GM18517 (cell line): ENCODE data around the gene PREP.
"Not testable (repeated sequence)": the region's sequence is repeated elsewhere in the genome, so short reads cannot be mapped to it uniquely, and the experiment has no call there.

Source experiments
- ATAC-seq: cut with Tn5 transposase; IDR thresholded peaks from one replicate; pipeline ENCODE4 v1.9.1; 2021; ENCODE audit warnings: mild to moderate bottlenecking, moderate library complexity; ENCODE audit not compliant: unreplicated experiment

Gene PREP

DNA sequence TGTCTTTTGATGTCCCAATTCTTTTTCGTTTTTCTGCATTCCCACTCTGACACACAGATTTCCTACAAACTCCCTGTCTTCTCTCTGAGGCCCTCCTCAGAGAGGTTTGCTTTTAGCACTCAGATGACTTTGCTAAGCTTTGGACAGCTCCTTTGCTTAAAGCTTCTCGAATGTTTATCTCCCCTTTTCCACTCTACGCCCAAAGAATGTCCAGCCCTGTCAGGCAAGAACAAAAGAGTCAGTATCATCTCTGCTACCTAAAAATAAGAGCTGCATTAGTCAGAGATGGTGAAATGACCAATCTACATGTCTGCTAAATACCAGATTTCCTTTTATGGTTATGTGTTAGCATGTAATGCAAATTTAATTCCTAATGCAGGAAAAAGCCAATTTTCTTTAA lies 56.8 kb downstream of the PREP start:
- ATAC-seq, result no peak

GRCh38 chr6:105345506-105345905 lies 57.4 kb downstream of the PREP start:
- no peak for ATAC-seq

DNA sequence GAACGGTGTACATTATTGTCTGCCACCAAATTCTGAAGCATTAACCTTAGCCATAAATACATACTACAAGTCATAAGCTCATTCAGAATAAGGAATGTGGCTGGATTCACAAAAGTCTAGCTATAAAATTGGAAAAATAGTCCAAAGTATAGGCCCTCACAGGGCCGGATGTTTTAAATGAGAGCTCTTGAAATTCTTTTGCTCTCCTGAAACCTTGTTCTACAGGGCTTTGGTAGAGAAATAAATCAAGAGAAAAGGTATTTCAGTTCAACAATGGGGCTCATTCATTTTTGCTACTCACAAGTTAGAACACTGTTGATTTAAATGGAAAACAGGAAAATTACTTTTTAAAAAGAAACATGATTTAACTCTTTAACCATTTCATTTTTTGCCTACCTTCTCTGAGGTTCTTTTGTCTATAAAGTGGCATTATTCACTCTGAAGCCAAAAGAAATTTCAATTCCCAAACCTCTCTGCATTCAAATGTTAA lies 58.0 kb downstream of the PREP start:
- no peak for ATAC-seq

- not testable (repeated sequence) for ATAC-seq
These were observed 64.4 kb downstream of the PREP start for GRCh38 chr6:105338350-105338983.

DNA sequence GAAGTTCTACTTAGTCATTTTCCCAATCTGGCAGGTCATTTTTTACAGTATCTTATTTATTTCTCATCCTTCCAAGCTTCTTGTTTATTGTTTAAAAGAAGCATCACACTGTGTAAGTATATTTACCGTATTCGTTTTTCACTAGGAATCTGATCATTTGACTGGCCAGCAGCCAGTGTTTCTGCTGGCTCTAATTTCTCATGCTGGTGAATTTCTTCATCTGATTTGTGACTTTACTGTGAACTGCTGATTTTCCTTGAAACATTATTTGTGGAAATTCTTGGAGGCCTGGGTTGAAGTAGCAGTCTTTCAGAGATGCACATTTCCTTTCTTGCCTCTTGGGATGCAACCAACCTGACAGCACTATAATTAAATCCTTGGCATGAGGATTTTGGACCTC lies 65.9 kb downstream of the PREP start:
- ATAC-seq, result no peak

- ATAC-seq, result no peak
These were observed 70.3 kb downstream of the PREP start for GRCh38 chr6:105332576-105332975.

DNA sequence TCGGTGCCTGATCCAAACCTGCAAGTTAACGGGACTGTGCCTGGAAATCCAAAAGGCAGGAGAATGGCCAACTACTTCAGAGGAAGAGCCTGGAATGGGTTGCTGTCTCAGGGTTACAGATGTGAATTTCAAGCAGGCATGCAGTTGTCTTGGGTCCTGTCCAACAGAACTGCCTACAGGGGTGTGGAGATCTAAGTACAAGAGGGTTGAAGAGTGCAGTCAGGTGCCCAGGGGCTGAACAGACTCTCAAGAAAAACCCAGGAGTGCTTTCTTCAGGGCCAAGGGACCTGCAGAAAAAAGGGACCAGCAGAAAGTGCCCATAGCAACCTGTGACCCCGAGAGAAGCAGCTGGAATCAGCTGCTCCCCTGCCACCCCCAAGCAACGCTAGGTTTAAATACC lies 71.0 kb downstream of the PREP start:
- no peak for ATAC-seq

DNA sequence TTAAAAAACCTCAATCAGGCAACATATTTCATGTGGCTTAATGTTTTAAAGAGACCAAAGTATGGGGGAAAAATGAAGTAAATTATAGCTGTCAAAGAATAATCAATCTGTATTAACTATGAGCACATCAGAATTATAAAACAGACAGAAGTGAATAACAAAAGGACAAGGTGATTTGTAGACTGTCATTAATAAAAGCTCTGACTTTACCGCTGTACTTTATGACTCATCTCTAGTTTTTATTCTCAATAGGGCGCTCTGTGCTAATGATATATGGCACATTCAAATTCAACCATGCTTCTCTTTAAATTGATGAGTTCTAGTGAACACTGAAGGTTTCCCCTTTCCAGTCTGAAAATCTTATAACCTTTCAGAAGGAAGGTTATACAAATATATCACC lies 72.0 kb downstream of the PREP start:
- ATAC-seq, result no peak

GRCh38 chr6:105330364-105330763 lies 72.5 kb downstream of the PREP start:
- ATAC-seq, result no peak

DNA sequence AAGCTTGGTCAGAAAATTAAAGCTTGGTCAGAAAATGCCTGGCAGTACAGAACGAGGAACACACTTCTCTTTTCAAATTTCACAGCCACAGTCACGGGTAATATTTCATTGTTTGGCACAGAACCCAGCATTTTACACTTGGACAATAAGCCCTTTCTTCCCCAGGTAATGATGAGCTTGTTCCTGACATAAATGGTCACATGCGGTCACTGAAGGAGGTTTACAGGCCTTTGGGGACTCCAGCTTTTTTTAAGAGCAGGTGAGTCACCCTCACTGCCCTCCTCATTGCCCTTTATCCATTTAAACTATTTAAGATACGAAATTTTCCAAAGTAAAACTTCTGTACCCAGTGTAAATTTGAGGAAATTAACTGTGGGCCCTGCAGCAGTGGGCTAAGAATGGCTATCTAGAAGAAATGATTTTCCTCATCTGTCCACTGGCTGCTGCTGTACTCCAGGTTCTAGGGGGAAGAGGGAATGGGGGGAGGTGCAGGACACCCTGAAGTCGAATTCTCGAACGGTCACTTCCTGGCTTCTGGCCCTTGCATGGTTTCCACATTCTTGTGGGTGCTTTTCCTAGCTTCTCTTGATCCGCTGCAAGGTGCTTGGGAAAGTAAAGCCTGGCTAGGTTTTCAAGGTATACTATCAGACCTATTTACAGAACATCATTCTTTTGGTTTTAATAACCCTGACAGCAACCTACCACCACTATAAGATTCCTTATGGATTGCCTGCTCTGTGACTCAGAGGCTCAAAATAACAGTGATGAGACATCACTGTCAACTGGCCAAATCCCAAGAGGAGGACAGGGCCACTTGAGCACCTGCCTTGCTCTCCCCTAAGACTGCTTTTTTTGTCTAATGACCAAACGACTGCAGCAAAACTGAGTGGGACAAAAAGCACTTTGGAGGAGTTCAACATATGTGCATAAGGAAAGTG lies 75.8 kb downstream of the PREP start:
- ATAC-seq, result no peak

DNA sequence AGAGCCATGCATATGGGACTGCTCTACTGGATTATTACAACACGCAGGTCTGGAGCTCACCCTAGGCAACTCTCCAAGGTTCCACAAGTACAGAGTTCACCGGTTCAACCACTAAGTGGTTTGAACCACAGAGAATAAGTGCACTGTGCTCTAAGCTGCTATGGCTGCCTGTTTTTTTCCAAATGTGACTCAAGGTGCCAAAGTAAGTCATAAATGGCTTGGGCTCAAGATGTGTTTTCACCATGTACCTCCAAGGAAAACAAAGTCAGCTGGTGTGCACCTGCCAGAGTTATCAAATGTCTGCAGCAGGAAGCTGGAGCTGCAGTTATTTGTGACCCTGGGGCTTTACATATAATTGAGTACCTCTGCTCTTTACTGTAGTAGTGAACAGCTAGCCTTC lies 76.7 kb downstream of the PREP start:
- ATAC-seq, result no peak

DNA sequence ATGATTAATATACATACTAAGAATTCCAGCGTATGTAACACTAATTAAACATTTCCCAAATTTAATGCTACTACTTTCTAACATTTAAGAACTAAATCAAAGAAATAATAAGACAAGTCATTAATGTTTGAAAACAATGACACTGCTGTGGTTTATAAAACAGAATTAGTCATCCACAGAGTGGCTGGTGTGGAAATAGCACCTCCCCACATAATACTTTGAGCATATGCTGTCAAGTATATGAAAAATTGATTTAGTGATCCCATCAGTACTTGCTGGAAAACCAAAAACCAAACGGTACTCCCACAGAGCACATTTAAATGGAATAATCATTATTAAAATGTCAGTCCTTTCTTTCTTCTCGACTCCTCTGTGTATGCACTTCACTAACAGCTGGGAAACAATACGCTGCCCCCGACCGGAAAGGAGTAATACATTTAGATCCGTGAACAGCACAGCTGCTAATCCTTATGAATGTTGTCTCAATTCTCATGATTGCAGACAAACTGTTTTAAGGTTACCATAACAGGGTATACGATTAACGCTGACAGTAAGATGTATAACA lies 78.4 kb downstream of the PREP start:
- ATAC-seq, result no peak

GRCh38 chr6:105322499-105323225 lies 80.2 kb downstream of the PREP start:
- ATAC-seq, result no peak

DNA sequence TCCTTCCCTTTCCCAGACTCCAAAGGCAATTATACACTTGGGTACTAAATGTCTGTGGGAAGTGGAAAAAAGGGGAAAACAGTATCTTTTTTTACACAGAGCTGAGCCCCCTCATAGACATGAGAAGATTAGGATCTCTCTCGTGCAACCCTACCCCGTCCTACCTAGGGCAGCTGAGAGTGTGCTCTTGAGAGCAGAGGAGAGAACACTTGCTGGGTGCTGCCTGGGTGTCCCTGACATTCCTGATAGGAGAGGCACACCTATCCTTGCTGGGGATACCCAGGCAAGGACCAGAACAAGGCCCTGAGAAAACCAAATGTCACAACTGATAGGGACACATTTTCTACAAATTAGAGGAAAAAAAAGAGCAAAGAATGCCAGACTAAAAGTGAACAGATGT lies 81.2 kb downstream of the PREP start:
- ATAC-seq, result no peak

GRCh38 chr6:105321207-105321606 lies 81.7 kb downstream of the PREP start:
- ATAC-seq, result no peak

DNA sequence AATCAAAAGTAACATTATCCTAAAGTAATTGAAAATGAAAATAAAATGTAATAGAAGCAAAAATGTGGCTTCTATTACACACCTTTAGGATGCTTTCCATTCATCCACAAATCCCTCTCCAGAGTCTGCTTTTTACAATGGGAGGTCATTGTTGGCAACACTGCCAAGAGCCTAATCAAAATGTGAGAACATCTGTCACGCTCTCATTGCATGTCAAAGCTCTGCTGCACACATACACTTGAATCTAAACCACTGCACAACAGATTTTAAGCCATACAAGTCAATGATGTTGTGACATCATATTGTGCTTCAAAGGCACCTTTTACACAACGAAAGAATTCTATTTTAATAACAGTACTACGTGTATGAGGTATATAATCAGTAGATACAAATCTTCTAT lies 82.1 kb downstream of the PREP start:
- ATAC-seq, result no peak

DNA sequence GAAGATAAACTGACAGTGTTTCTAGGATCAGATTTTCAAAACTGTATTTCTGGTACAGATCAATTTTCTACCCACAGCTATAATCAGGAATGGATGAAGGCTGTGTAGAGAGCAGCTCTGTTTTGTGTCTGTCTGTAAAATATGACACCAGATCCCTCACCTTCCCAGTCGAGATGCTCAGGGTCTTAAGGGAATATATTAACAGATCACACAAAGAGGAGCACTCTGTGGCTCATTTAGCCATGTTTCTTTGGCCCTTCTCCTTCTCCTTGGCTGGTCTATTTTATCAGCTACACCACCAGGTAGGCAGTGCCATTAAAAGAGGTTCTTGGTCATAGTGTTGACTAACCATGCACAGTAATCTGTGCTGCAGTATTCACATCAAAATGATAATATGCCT lies 82.6 kb downstream of the PREP start:
- no peak for ATAC-seq

- no peak for ATAC-seq
These were observed 83.6 kb downstream of the PREP start for GRCh38 chr6:105319331-105319730.

GRCh38 chr6:105318660-105319059 lies 84.2 kb downstream of the PREP start:
- no peak for ATAC-seq

- ATAC-seq, result no peak
These were observed 85.0 kb downstream of the PREP start for GRCh38 chr6:105317607-105318533.
